Stimulated activated CD4-positive, alpha-beta T cell treated with anti-CD3 and anti-CD28 coated beads, Interleukin-4, amount 100 ng/mL, for 24 hours (primary cell): ENCODE data around the gene IFI16.
"Not testable (repeated sequence)": the region's sequence is repeated elsewhere in the genome, so short reads cannot be mapped to it uniquely, and the experiment has no call there.

ENCODE experiments used
- DNase-seq: peaks from one replicate; pipeline ENCODE4 v3.0.0-alpha.2; 2020

The IFI16 gene

GRCh38 chr1:159008744-159009188 is 941 bp upstream of the IFI16 start:
- DNase-seq = peak; percentile 68

GRCh38 chr1:159009287-159009686 is 420 bp upstream of the IFI16 start:
- no peak for DNase-seq

- DNase-seq = no peak
These were observed 684 bp downstream of the IFI16 start for GRCh38 chr1:159010391-159010790.

GRCh38 chr1:159011001-159011400 is 1.3 kb downstream of the IFI16 start:
- DNase-seq = not testable (repeated sequence)

GRCh38 chr1:159011751-159012150 is 2.0 kb downstream of the IFI16 start:
- no peak for DNase-seq

- peak; percentile 65 for DNase-seq
These were observed 2.8 kb downstream of the IFI16 start for GRCh38 chr1:159012495-159012894.

- DNase-seq = no peak
These were observed 4.4 kb downstream of the IFI16 start for GRCh38 chr1:159014003-159014571.

- DNase-seq = peak; percentile 36
These were observed 5.1 kb downstream of the IFI16 start for GRCh38 chr1:159014851-159015250.

GRCh38 chr1:159015440-159015909 is 5.8 kb downstream of the IFI16 start:
- peak; percentile 79 for DNase-seq

GRCh38 chr1:159023723-159024122 is 14.0 kb downstream of the IFI16 start:
- DNase-seq = no peak

GRCh38 chr1:159025043-159025442 is 15.3 kb downstream of the IFI16 start:
- DNase-seq = no peak

- DNase-seq = not testable (repeated sequence)
These were observed 17.1 kb downstream of the IFI16 start for GRCh38 chr1:159026841-159027240.

GRCh38 chr1:159030311-159030710 is 20.6 kb downstream of the IFI16 start:
- no peak for DNase-seq

GRCh38 chr1:159030877-159031447 is 21.3 kb downstream of the IFI16 start:
- DNase-seq = no peak

- DNase-seq = no peak
These were observed 30.5 kb downstream of the IFI16 start for GRCh38 chr1:159040206-159040605.

GRCh38 chr1:159040893-159041724 is 31.4 kb downstream of the IFI16 start:
- DNase-seq = peak; percentile 21

- DNase-seq = not testable (repeated sequence)
These were observed 36.8 kb downstream of the IFI16 start for GRCh38 chr1:159046486-159046885.

- DNase-seq = no peak
These were observed 41.7 kb downstream of the IFI16 start for GRCh38 chr1:159051436-159051835.

- DNase-seq = no peak
These were observed 44.7 kb downstream of the IFI16 start for GRCh38 chr1:159054427-159054826.

GRCh38 chr1:159055181-159055641 is 45.5 kb downstream of the IFI16 start:
- DNase-seq = no peak

- DNase-seq = no peak
These were observed 46.5 kb downstream of the IFI16 start for GRCh38 chr1:159056069-159056698.

- no peak for DNase-seq
These were observed 49.0 kb downstream of the IFI16 start for GRCh38 chr1:159058751-159059150.

GRCh38 chr1:159065106-159065505 is 55.4 kb downstream of the IFI16 start:
- DNase-seq = no peak
